HepG2 (cell line): ENCODE measurements around the gene PLPPR5. TPM values are rescaled to one million over a fixed set of nuclear protein-coding genes. Genes with fewer than 3 reads are reported as not detected.

Experiments used
- ATAC-seq: fragments of 200-7000 bp; cut with Tn5 transposase; 3 replicates; pipeline ENCODE4 v1.9.1; 2020; ENCODE audit warnings: mild to moderate bottlenecking, moderate library complexity
- BruUV-seq: library from RNA; stranded (reverse); fragments of 400-500 nt; replicated peaks from 2 replicates; lab custom pipeline; 2021; lab: Mats Ljungman, UMichigan
- CTCF ChIA-PET: fragments of 300-600 bp; formaldehyde crosslinking; extraction: SDS; loops from one replicate; lab custom pipeline; 2021; ENCODE audit warnings: low total read pairs, inconsistent platforms, low intra/inter-chr PET ratio; lab: Yijun Ruan, JAX
- POLR2A ChIA-PET: fragments of 350-600 bp; sonication (Branson Sonifier 250); formaldehyde crosslinking; loops from one replicate; lab custom pipeline; 2020; ENCODE audit warnings: antibody characterized with exemption, inconsistent platforms; lab: Yijun Ruan, JAX
- DNase-seq: peaks from one replicate; pipeline ENCODE4 v3.0.0-alpha.2; 2015; ENCODE audit warnings: low spot score
- FAIRE-seq: peaks from 3 replicates; lab custom pipeline; 2011; peaks lifted over from hg19 to GRCh38; lab: Jason Lieb, UNC
- H2AFZ ChIP-seq: one replicate; pipeline ENCODE4 v1.6.1; 2011; ENCODE audit warnings: low read length, inconsistent platforms
- H3K27ac ChIP-seq: fragments of 300-600 bp; 3 replicates; pipeline ENCODE4 v1.8.0; 2011; ENCODE audit warnings: mixed run types, mild to moderate bottlenecking, mixed read lengths, low read length, inconsistent platforms; ENCODE audit not compliant: insufficient read depth; ENCODE audit errors: extremely low read length
- H3K27me3 ChIP-seq, 2 experiments: fragments of 200-600 bp in 1 of 2; 2 replicates in 1 of 2; 3 replicates in 1 of 2; pipeline versions ENCODE4 v1.6.0 to v1.8.0; 2011; ENCODE audit warnings: low read length in 2 of 2, mild to moderate bottlenecking in 2 of 2, moderate library complexity in 2 of 2, inconsistent platforms in 1 of 2; ENCODE audit not compliant: insufficient read depth in 2 of 2, control insufficient read depth in 1 of 2
- H3K36me3 ChIP-seq, 2 experiments: fragments of 200-600 bp in 1 of 2; replicated peaks in 1 of 2; 2 replicates in 1 of 2; 3 replicates in 1 of 2; pipeline versions ENCODE4 v1.5.1 to v1.8.0; 2011; ENCODE audit warnings: low read length in 2 of 2, inconsistent platforms in 1 of 2; ENCODE audit not compliant: insufficient read depth in 2 of 2, control insufficient read depth in 1 of 2
- H3K4me1 ChIP-seq: 2 replicates; pipeline ENCODE4 v1.5.1; 2012; ENCODE audit warnings: low read length, inconsistent platforms; ENCODE audit not compliant: insufficient read depth
- H3K4me2 ChIP-seq: 2 replicates; pipeline ENCODE4 v1.6.0; 2011; ENCODE audit warnings: low read depth, low read length, inconsistent platforms
- H3K4me3 ChIP-seq, 3 experiments: fragments of 200-600 bp in 1 of 3; sonication (generic), shearing (Covaris generic) in 1 of 3; replicated peaks in 1 of 3; 2 replicates each; pipeline ENCODE4 v1.5.1; 2011 to 2016; ENCODE audit warnings: low read length in 3 of 3, inconsistent platforms in 2 of 3, low read depth in 2 of 3, mild to moderate bottlenecking in 2 of 3, control low read depth in 1 of 3, mixed read lengths in 1 of 3; ENCODE audit not compliant: insufficient read depth in 1 of 3
- H3K79me2 ChIP-seq: one replicate; pipeline ENCODE4 v1.6.1; 2011; ENCODE audit warnings: low read length, inconsistent platforms; ENCODE audit not compliant: insufficient read depth
- H3K9ac ChIP-seq: 2 replicates; pipeline ENCODE4 v1.6.0; 2011; ENCODE audit warnings: mild to moderate bottlenecking, low read depth, low read length, inconsistent platforms; ENCODE audit not compliant: insufficient read depth
- H3K9me3 ChIP-seq: 2 replicates; pipeline ENCODE4 v1.5.1; 2012; ENCODE audit warnings: mild to moderate bottlenecking, low read length
- H4K20me1 ChIP-seq: 2 replicates; pipeline ENCODE4 v1.6.0; 2011; ENCODE audit warnings: inconsistent platforms, mild to moderate bottlenecking, low read length, moderate library complexity; ENCODE audit not compliant: insufficient read depth
- ELF4 ChIP-seq: sonication (generic); formaldehyde crosslinking; IDR thresholded peaks from 2 replicates; pipeline ENCODE4 v1.5.0; 2020; ENCODE audit warnings: missing genetic modification reagents, mild to moderate bottlenecking, moderate library complexity, borderline replicate concordance
- FLYWCH1 ChIP-seq: sonication (generic); formaldehyde crosslinking; IDR thresholded peaks from 2 replicates; pipeline ENCODE4 v1.8.1; 2023; ENCODE audit warnings: mild to moderate bottlenecking, missing genetic modification reagents
- KDM5B ChIP-seq: sonication (generic); formaldehyde crosslinking; IDR thresholded peaks from 2 replicates; pipeline ENCODE4 v1.4.0; 2020; ENCODE audit warnings: missing genetic modification reagents, mild to moderate bottlenecking, borderline replicate concordance
- MAFF ChIP-seq: IDR thresholded peaks from 2 replicates; pipeline ENCODE4 v1.6.1; 2011; ENCODE audit warnings: low read depth, low read length, improper control_type of control experiment
- MAFK ChIP-seq, 2 experiments: IDR thresholded peaks in 1 of 2; conservative IDR thresholded peaks in 1 of 2; 2 replicates each; pipeline ENCODE4 v1.6.1; 2011; ENCODE audit warnings: improper control_type of control experiment in 2 of 2, low read length in 2 of 2
- POLR2AphosphoS2 ChIP-seq: IDR thresholded peaks from 2 replicates; pipeline ENCODE4 v1.6.1; 2011; ENCODE audit warnings: low read depth, low read length, improper control_type of control experiment
- SMAD9 ChIP-seq: sonication (generic); formaldehyde crosslinking; IDR thresholded peaks from 2 replicates; pipeline ENCODE4 v1.5.1; 2020; ENCODE audit warnings: mild to moderate bottlenecking, missing genetic modification reagents
- U2AF2 ChIP-seq: fragments of 200-400 bp; formaldehyde crosslinking; IDR thresholded peaks from 2 replicates; pipeline ENCODE4 v1.6.1; 2017; ENCODE audit warnings: low read depth, mild to moderate bottlenecking, low read length
- XBP1 ChIP-seq: sonication (generic); formaldehyde crosslinking; IDR thresholded peaks from 2 replicates; pipeline ENCODE4 v1.5.0; 2020; ENCODE audit warnings: missing genetic modification reagents
- ZBTB8A ChIP-seq: sonication (generic); formaldehyde crosslinking; IDR thresholded peaks from 2 replicates; pipeline ENCODE4 v1.4.0; 2020; ENCODE audit warnings: mild to moderate bottlenecking, low read depth, missing genetic modification reagents, borderline replicate concordance
- ZHX2 ChIP-seq, 2 experiments: sonication (generic) in 1 of 2; formaldehyde crosslinking in 1 of 2; IDR thresholded peaks; 2 replicates each; pipeline versions ENCODE4 v1.6.1 to v1.9.0; 2014 to 2022; ENCODE audit warnings: antibody characterized with exemption in 1 of 2, borderline replicate concordance in 1 of 2, inconsistent platforms in 1 of 2, low read depth in 1 of 2, missing genetic modification reagents in 1 of 2
- ZNF550 ChIP-seq: sonication (generic); formaldehyde crosslinking; IDR thresholded peaks from 2 replicates; pipeline ENCODE4 v1.4.0; 2020; ENCODE audit warnings: mild to moderate bottlenecking, missing genetic modification reagents, borderline replicate concordance
- WGBS: methylation state at CpG from one replicate; pipeline ENCODE4 v1.1.6; 2017; ENCODE audit warnings: low lambda C conversion rate; 5-methylcytosine and 5-hydroxymethylcytosine counted together
- in situ Hi-C: cut with HindIII; loops from 2 replicates; pipeline ENCODE4 v1.10.0; 2017; ENCODE audit warnings: low pct_unique_long_range_greater_than_20kb; ENCODE audit not compliant: extremely low pct_ligation_motif_present
- intact Hi-C: fragments of 100-400 bp; cut with micrococcal nuclease; formaldehyde crosslinking; loops from one replicate; pipeline ENCODE4 v1.10.0; 2022; ENCODE audit not compliant: unreplicated experiment
- polyA plus RNA-seq, 8 experiments: library from polyadenylated mRNA; depleted of rRNA in 3 of 8; stranded (reverse) in 7 of 8; unstranded in 1 of 8; fragments of >200 nt; fragmentation: Illumina TruSeq in 4 of 8; extraction: Trizol in 4 of 8; gene quantifications; 2 replicates each; pipeline versions ENCODE4 v1.2.1 to v1.2.3, GENCODE V29; 2011 to 2016; ENCODE audit warnings: low read depth in 4 of 8, missing spikeins in 1 of 8, mixed read lengths in 1 of 8; ENCODE audit not compliant: insufficient read depth in 1 of 8
- total RNA-seq, 5 experiments: library from RNA; depleted of rRNA; stranded (reverse); fragments of >200 nt; fragmentation: Illumina TruSeq; extraction: Trizol; gene quantifications; 2 replicates each; pipeline ENCODE4 v1.2.3, GENCODE V29; 2016; ENCODE audit warnings: low read depth in 1 of 5

The PLPPR5 gene
- total and polyA plus RNA-seq, 2 of the 13 experiments (the other 11 are each of a cell fraction or from before 2014, with no cell fraction given) = not detected

- Histone ChIP-seq H3K4me2 (no peak overlapping the region), H3K9me3 (no peaks in the 10 kb centered on the region), H3K4me1 (no peaks in the 10 kb centered on the region), H3K36me3 (no peaks in the 10 kb centered on the region), H3K9ac (no peak overlapping the region), H3K27me3 (no peaks in the 10 kb centered on the region), H3K27ac (no peak overlapping the region), H3K4me3 (no peak overlapping the region), H3K79me2 (no peaks in the 10 kb centered on the region)
- CTCF ChIA-PET = no interaction called here
- in situ Hi-C loops (no loop called here), intact Hi-C loops (no loop called here)
- no peak for FAIRE-seq
- no TSS peak for BruUV-seq
- ATAC-seq = no peak
- POLR2A ChIA-PET = no interaction called here
- no peak for DNase-seq
- TF ChIP-seq ELF4 (CRISPR knock-in tag) = no peak
- TF ChIP-seq MAFF = peak; percentile 52; the same call in 1 of the 2 replicates
- peak; percentile 66 to 76; a peak in 3 of 4 replicates for TF ChIP-seq MAFK (conservative IDR thresholded peaks at IDR 0.05 in 1 of 2, IDR thresholded peaks at IDR 0.05 in 1 of 2; ENCODE audit: low read length in 2 of 2)
- TF ChIP-seq, all 625 proteins: peak for 2
- H4K20me1 ChIP-seq = no peaks in the 10 kb centered on the region
- 24% methylated on average over 2 of the region's 2 CpGs for WGBS
- H2AFZ ChIP-seq = no peak overlapping the region
Observed at GRCh38 chr1:98919652-98920051, 85.0 kb downstream of the PLPPR5 start.

- ChIA-PET POLR2A (no interaction called here), CTCF (no interaction called here)
- no peak overlapping the region for H2AFZ ChIP-seq
Observed at GRCh38 chr1:98919211-98919610, 85.5 kb downstream of the PLPPR5 start.

More at GRCh38 chr1:98919211-98919610, 85.5 kb downstream of the PLPPR5 start:
- Histone ChIP-seq H3K9me3 (no peaks in the 10 kb centered on the region), H3K9ac (no peak overlapping the region), H3K27ac (no peak overlapping the region), H3K4me2 (no peak overlapping the region), H3K79me2 (no peaks in the 10 kb centered on the region), H3K36me3 (no peaks in the 10 kb centered on the region), H3K4me3 (no peak overlapping the region), H4K20me1 (no peaks in the 10 kb centered on the region), H3K27me3 (no peaks in the 10 kb centered on the region), H3K4me1 (no peaks in the 10 kb centered on the region)
- no TSS peak for BruUV-seq
- in situ Hi-C loops = no loop called here
- intact Hi-C loops = no loop called here
- no peak for FAIRE-seq
- WGBS = 0% methylated on average over 1 of the region's 1 CpG
- no peak for TF ChIP-seq POLR2AphosphoS2
- TF ChIP-seq SMAD9 (CRISPR knock-in tag) = no peak
- TF ChIP-seq XBP1 (CRISPR knock-in tag) = no peak
- no peak for TF ChIP-seq ZBTB8A (CRISPR knock-in tag)
- TF ChIP-seq ZHX2 (IDR thresholded peaks at IDR 0.05; ENCODE audit: low read depth) = no peak
- TF ChIP-seq ZHX2 (CRISPR knock-in tag; IDR thresholded peaks at IDR 0.05; ENCODE audit: borderline replicate concordance) = no peak
- TF ChIP-seq ZNF550 = no peak
- TF ChIP-seq FLYWCH1 (CRISPR knock-in tag) = no peak
- no peak for TF ChIP-seq KDM5B (CRISPR knock-in tag)
- TF ChIP-seq U2AF2 = no peak
- no peak for DNase-seq
- ATAC-seq = no peak
